ENCODE measurements around the gene MAMLD1.

Gene MAMLD1

GRCh38 chrX:150544222-150544787 lies 181.2 kb downstream of the MAMLD1 start:
- Histone ChIP-seq H3K27ac (no peak overlapping the region), H3K9me3 (no peaks in the 10 kb centered on the region), H3K4me1 (peaks cover 0 to 30% (median 8%) of the 10 kb centered on the region in 4 donors), H3K27me3 (no peaks in the 10 kb centered on the region), H3K36me3 (no peaks in the 10 kb centered on the region), H3K4me3 (no peak overlapping the region)
- intact Hi-C loops (cut with DNase I; ENCODE audit: low total_unique reads), result no loop called here
- no peak for DNase-seq
- TF ChIP-seq CTCF (IDR thresholded peaks at IDR 0.05), result no peak

- Histone ChIP-seq H3K4me3 (no peak overlapping the region), H3K9me3 (no peaks in the 10 kb centered on the region), H3K27me3 (no peaks in the 10 kb centered on the region), H3K4me1 (peaks cover 0 to 30% (median 8%) of the 10 kb centered on the region in 4 donors), H3K36me3 (no peaks in the 10 kb centered on the region), H3K27ac (peak overlapping the region in 1 of 2 donors; percentile 92)
- DNase-seq, result no peak
- TF ChIP-seq CTCF (IDR thresholded peaks at IDR 0.05), result no peak
- intact Hi-C loops (cut with DNase I; ENCODE audit: low total_unique reads), result no loop called here
These were observed 182.0 kb downstream of the MAMLD1 start for GRCh38 chrX:150544835-150545770.

- Histone ChIP-seq H3K36me3 (no peaks in the 10 kb centered on the region), H3K9me3 (no peaks in the 10 kb centered on the region), H3K4me1 (peaks cover 0 to 30% (median 8%) of the 10 kb centered on the region in 4 donors), H3K27me3 (no peaks in the 10 kb centered on the region), H3K4me3 (no peak overlapping the region), H3K27ac (peak overlapping the region; percentile 91 to 92)
- intact Hi-C loops (cut with DNase I; ENCODE audit: low total_unique reads), result no loop called here
- no peak for TF ChIP-seq CTCF (IDR thresholded peaks at IDR 0.05)
- peak; percentile 23 to 68 for DNase-seq
These were observed 183.6 kb downstream of the MAMLD1 start for GRCh38 chrX:150546711-150547153.

- H3K27me3 ChIP-seq, result no peaks in the 10 kb centered on the region
- peak overlapping the region; percentile 91 to 92 for H3K27ac ChIP-seq
- intact Hi-C loops (cut with DNase I; ENCODE audit: low total_unique reads), result no loop called here
- peak; percentile 58 to 89 for DNase-seq
- H3K4me1 ChIP-seq, result peaks cover 0 to 30% (median 8%) of the 10 kb centered on the region in 4 donors
- TF ChIP-seq CTCF (IDR thresholded peaks at IDR 0.05), result no peak
- H3K4me3 ChIP-seq, result peak overlapping the region; percentile 43 to 56
- H3K36me3 ChIP-seq, result no peaks in the 10 kb centered on the region
- no peaks in the 10 kb centered on the region for H3K9me3 ChIP-seq
These were observed 184.4 kb downstream of the MAMLD1 start for GRCh38 chrX:150547375-150548115.

GRCh38 chrX:150548251-150548650 lies 185.1 kb downstream of the MAMLD1 start:
- Histone ChIP-seq H3K27ac (peak overlapping the region; percentile 91 to 92), H3K36me3 (no peaks in the 10 kb centered on the region), H3K4me3 (peak overlapping the region; percentile 43 to 56), H3K27me3 (no peaks in the 10 kb centered on the region), H3K9me3 (no peaks in the 10 kb centered on the region), H3K4me1 (peaks cover 0 to 30% (median 8%) of the 10 kb centered on the region in 4 donors)
- intact Hi-C loops (cut with DNase I; ENCODE audit: low total_unique reads), result no loop called here
- no peak for DNase-seq
- TF ChIP-seq CTCF (IDR thresholded peaks at IDR 0.05), result no peak

Measured in tibial artery (tissue), 4 donors.